Measurements from ENCODE around the gene ZC3H12A. TPM values are rescaled to one million over a fixed set of nuclear protein-coding genes. Genes with fewer than 3 reads are reported as not detected.

ZC3H12A gene
- total and polyA plus RNA-seq, 10 of the 15 experiments (the other 5 are each of a cell fraction or from before 2014, with no cell fraction given), result 0.35 to 30.2 (median 13.8) TPM

- DNase-seq (ENCODE audit: low read depth, low spot score) (no peak), ATAC-seq (no peak), FAIRE-seq (no peak)
- no peaks in the 10 kb centered on the region for H3K4me1 ChIP-seq (ENCODE audit: control insufficient read depth, insufficient read depth, low read length)
- RAD21 ChIA-PET (ENCODE audit: unreplicated experiment), result interaction anchor here (0.6 to 15.1 kb wide), 3 partner anchors 13 to 729 kb away, joined by 3 to 166 read pairs (median 4); no protein-coding TSS in a partner anchor
- POLR2A ChIA-PET, result interaction anchor here (0.6 kb wide), 1 partner anchor 61 kb away, joined by 3 read pairs; no protein-coding TSS in a partner anchor
- no peak overlapping the region for H3K9ac ChIP-seq (ENCODE audit: control insufficient read depth, insufficient read depth, low read length)
- no peak overlapping the region for H3K4me2 ChIP-seq (ENCODE audit: control insufficient read depth, insufficient read depth)
- H3K36me3 ChIP-seq (ENCODE audit: control insufficient read depth in 2 of 2, insufficient read depth in 2 of 2, low read length in 1 of 2), result no peaks in the 10 kb centered on the region
- H3K27me3 ChIP-seq (replicated peaks in 1 of 2; ENCODE audit: control insufficient read depth in 2 of 2, insufficient read depth in 2 of 2, low read length in 1 of 2), result no peaks in the 10 kb centered on the region
- 20% methylated on average over 7 of the region's 7 CpGs for WGBS (ENCODE audit: insufficient coverage, insufficient replicate concordance, low lambda C conversion rate, missing lambda C conversion rate)
- no peaks in the 10 kb centered on the region for H3K9me3 ChIP-seq (replicated peaks; ENCODE audit: control insufficient read depth, insufficient read depth, low read length)
- H2AFZ ChIP-seq (ENCODE audit: control insufficient read depth, low read depth, low read length), result no peak overlapping the region
- BruUV-seq (replicated peaks), result no TSS peak
- SMC1A ChIA-PET (ENCODE audit: uncharacterized antibody, unreplicated experiment), result interaction anchor here (0.7 to 9.5 kb wide), 5 partner anchors 32 to 229 kb away, joined by 3 to 128 read pairs (median 3); partner anchors contain the start of gene MEAF6
- in situ Hi-C loops (cut with MboI) (no loop called here), intact Hi-C loops (cut with micrococcal nuclease; ENCODE audit: unreplicated experiment) (loop anchor here (2.0 kb wide), 1 partner anchor 229 kb away; no protein-coding TSS in a partner anchor)
- TF ChIP-seq CEBPB (IDR thresholded peaks at IDR 0.05; ENCODE audit: borderline replicate concordance in 1 of 2, low read depth in 2 of 2, low read length in 2 of 2) (no peak), SP1 (IDR thresholded peaks at IDR 0.05; ENCODE audit: low read depth, low read length) (no peak), ZNF622 (IDR thresholded peaks at IDR 0.05) (no peak), SRF (IDR thresholded peaks at IDR 0.05; ENCODE audit: low read depth in 2 of 2, low read length in 2 of 2) (no peak), MYC (IDR thresholded peaks at IDR 0.05; ENCODE audit: insufficient read depth, insufficient read length, insufficient replicate concordance, low read length, severe bottlenecking) (no peak), KDM1A (IDR thresholded peaks at IDR 0.05; ENCODE audit: borderline replicate concordance) (no peak), CUX1 (IDR thresholded peaks at IDR 0.05; ENCODE audit: insufficient replicate concordance, low read depth, low read length) (no peak), ELK1 (IDR thresholded peaks at IDR 0.05; ENCODE audit: low read depth, low read length) (no peak), PAX8 (IDR thresholded peaks at IDR 0.05) (no peak)
- H4K20me1 ChIP-seq (ENCODE audit: control insufficient read depth, insufficient read depth), result no peaks in the 10 kb centered on the region
- H3K4me3 ChIP-seq, result no peak overlapping the region
- H3K79me2 ChIP-seq (ENCODE audit: control insufficient read depth, insufficient read depth, low read length), result no peaks in the 10 kb centered on the region
- CTCF ChIA-PET, result interaction anchor here (1.0 to 9.4 kb wide), 8 partner anchors 12 to 229 kb away, joined by 3 to 289 read pairs (median 4); partner anchors contain the start of gene ZC3H12A
- H3K27ac ChIP-seq (ENCODE audit: control insufficient read depth, insufficient read depth), result no peak overlapping the region
Measured at GRCh38 chr1:37453647-37454046, 20.7 kb upstream of the ZC3H12A start.

Measured in GM12878 (cell line).